ENCODE data around the gene KAT5.
"Not testable (repeated sequence)": the region's sequence is repeated elsewhere in the genome, so short reads cannot be mapped to it uniquely, and the experiment has no call there.

The KAT5 gene

DNA sequence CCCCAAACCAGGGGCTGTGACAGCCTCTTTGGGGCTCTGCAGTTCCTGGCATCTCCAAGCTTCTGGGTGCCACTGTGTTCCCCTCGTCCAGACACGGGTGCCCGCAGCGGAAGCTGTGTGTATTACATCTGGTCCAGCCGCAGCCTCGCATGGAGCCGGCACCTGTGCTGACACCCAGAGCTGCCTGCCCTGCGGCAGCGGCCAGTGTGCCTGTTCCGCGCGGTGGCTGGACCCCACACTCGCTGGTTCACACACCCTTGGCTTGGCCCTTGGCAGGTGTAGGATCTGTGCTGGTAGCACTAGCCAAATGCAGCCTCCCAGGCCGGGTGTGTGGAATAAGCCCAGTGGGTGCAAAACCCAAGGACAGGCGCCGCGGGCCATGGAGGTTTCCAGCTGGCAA, 33.0 kb downstream of the KAT5 start:
- no peak for DNase-seq

GRCh38 chr11:65762169-65762568, 50.1 kb downstream of the KAT5 start:
- not testable (repeated sequence) for DNase-seq

GRCh38 chr11:65762816-65763215, 50.8 kb downstream of the KAT5 start:
- not testable (repeated sequence) for DNase-seq

DNA sequence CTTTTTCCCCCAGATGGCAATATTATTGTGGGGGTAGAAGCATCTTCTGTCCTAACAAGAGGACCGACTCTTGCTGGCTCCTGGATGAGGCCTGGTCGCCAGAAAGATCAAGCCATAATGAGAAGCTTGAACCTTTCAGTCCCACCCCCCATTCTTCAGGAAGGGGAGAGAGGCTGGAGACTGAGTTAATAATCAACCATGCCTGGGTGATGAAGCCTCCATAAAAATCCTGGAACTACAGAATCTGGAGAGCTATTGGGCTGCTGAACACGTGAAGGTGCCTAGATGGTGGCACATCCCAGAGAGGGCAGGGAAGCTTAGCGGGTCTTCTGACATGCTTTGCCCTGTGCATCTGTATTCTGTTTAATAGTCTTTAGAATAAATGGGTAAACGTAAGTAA, 52.4 kb downstream of the KAT5 start:
- no peak for DNase-seq

GRCh38 chr11:65766535-65766934, 54.5 kb downstream of the KAT5 start:
- DNase-seq = peak; percentile 86 to 88

- DNase-seq = no peak
Observed at GRCh38 chr11:65767406-65767805, 55.4 kb downstream of the KAT5 start.

GRCh38 chr11:65767806-65768205, 55.8 kb downstream of the KAT5 start:
- not testable (repeated sequence) for DNase-seq
